ENCODE results near the gene AOPEP. TPM values are rescaled to one million over a fixed set of nuclear protein-coding genes. Genes with fewer than 3 reads are reported as not detected.
A peak's percentile ranks its signal among the peaks of the same experiment; 100 is the strongest.

Gene AOPEP
- total and polyA plus RNA-seq, 2 of the 13 experiments (the other 11 are each of a cell fraction or from before 2014, with no cell fraction given), result 22.2 to 41.6 TPM

- TF ChIP-seq SALL1 (CRISPR knock-in tag; IDR thresholded peaks at IDR 0.05), result peak; percentile 43; the same call in 1 of the 2 replicates
- peak; percentile 55 for TF ChIP-seq PAXIP1 (CRISPR knock-in tag; conservative IDR thresholded peaks at IDR 0.05)
- no peak for TF ChIP-seq EHMT2 (IDR thresholded peaks at IDR 0.05; ENCODE audit: borderline replicate concordance, low read depth, low read length)
- no peak for TF ChIP-seq YEATS4 (CRISPR knock-in tag; IDR thresholded peaks at IDR 0.05; ENCODE audit: borderline replicate concordance)
- TF ChIP-seq ZNF713 (CRISPR knock-in tag; IDR thresholded peaks at IDR 0.05), result no peak
- no peak for TF ChIP-seq IRF1 (CRISPR knock-in tag; IDR thresholded peaks at IDR 0.05; ENCODE audit: low read depth)
- TF ChIP-seq FOXP4 (CRISPR knock-in tag; IDR thresholded peaks at IDR 0.05), result 0 out of 2 replicates have a peak, but pooled peaks have one; percentile 12
- no peak for TF ChIP-seq REXO4 (CRISPR knock-in tag; IDR thresholded peaks at IDR 0.05; ENCODE audit: borderline replicate concordance)
- 0 out of 2 replicates have a peak, but pooled peaks have one; percentile 11 for TF ChIP-seq FOSL2 (CRISPR knock-in tag; IDR thresholded peaks at IDR 0.05)
- no peak for TF ChIP-seq MIER3 (CRISPR knock-in tag; IDR thresholded peaks at IDR 0.05; ENCODE audit: borderline replicate concordance)
- peak; percentile 22; the same call in 1 of the 2 replicates for TF ChIP-seq CREM (IDR thresholded peaks at IDR 0.05)
- no peak for TF ChIP-seq CREM (CRISPR knock-in tag; IDR thresholded peaks at IDR 0.05)
- no peak for TF ChIP-seq POLR2AphosphoS2 (IDR thresholded peaks at IDR 0.05; ENCODE audit: low read depth, low read length)
- TF ChIP-seq MATR3 (CRISPR knock-in tag; IDR thresholded peaks at IDR 0.05), result no peak
Observed at GRCh38 chr9:94852373-94852772, 125.9 kb downstream of the AOPEP start (continued).
